ENCODE results near the gene HS3ST5. TPM values are rescaled to one million over a fixed set of nuclear protein-coding genes. Genes with fewer than 3 reads are reported as not detected.
"Not testable (repeated sequence)": the region's sequence is repeated elsewhere in the genome, so short reads cannot be mapped to it uniquely, and the experiment has no call there.

Gene HS3ST5
- total RNA-seq, 1 donor from 2014 or later, result 0.12 TPM

- Histone ChIP-seq H3K27me3 (ENCODE audit: low read depth) (no peaks in the 10 kb centered on the region), H3K4me3 (no peak overlapping the region), H3K36me3 (no peaks in the 10 kb centered on the region), H3K27ac (no peak overlapping the region), H3K9me3 (no peaks in the 10 kb centered on the region), H3K4me1 (no peaks in the 10 kb centered on the region)
- intact Hi-C loops (cut with DNase I), result no loop called here
- TF ChIP-seq CTCF (IDR thresholded peaks at IDR 0.05), result no peak
- DNase-seq (no peak), ATAC-seq (no peak)
Measured at GRCh38 chr6:114083251-114083650, 259.6 kb downstream of the HS3ST5 start.

GRCh38 chr6:114081730-114082129 lies 261.1 kb downstream of the HS3ST5 start:
- H3K36me3 ChIP-seq, result no peaks in the 10 kb centered on the region
- H3K27ac ChIP-seq, result no peak overlapping the region
- intact Hi-C loops (cut with DNase I), result no loop called here
- TF ChIP-seq CTCF (IDR thresholded peaks at IDR 0.05), result no peak
- no peaks in the 10 kb centered on the region for H3K9me3 ChIP-seq
- H3K27me3 ChIP-seq (ENCODE audit: low read depth), result no peaks in the 10 kb centered on the region
- no peak overlapping the region for H3K4me3 ChIP-seq
- H3K4me1 ChIP-seq, result no peaks in the 10 kb centered on the region
- no peak for ATAC-seq
- no peak for DNase-seq

- no peaks in the 10 kb centered on the region for H3K9me3 ChIP-seq
- intact Hi-C loops (cut with DNase I), result no loop called here
- no peaks in the 10 kb centered on the region for H3K36me3 ChIP-seq
- DNase-seq (no peak), ATAC-seq (no peak)
- H3K4me3 ChIP-seq, result no peak overlapping the region
- H3K27me3 ChIP-seq (ENCODE audit: low read depth), result no peaks in the 10 kb centered on the region
- no peak overlapping the region for H3K27ac ChIP-seq
- H3K4me1 ChIP-seq, result no peaks in the 10 kb centered on the region
- TF ChIP-seq CTCF (IDR thresholded peaks at IDR 0.05), result no peak
Measured at GRCh38 chr6:114080891-114081510, 261.8 kb downstream of the HS3ST5 start.

GRCh38 chr6:114080410-114080809 lies 262.4 kb downstream of the HS3ST5 start:
- H3K4me1 ChIP-seq; H3K9me3 ChIP-seq; H3K27ac ChIP-seq; H3K27me3 ChIP-seq (ENCODE audit: low read depth); intact Hi-C loops (cut with DNase I); DNase-seq; H3K36me3 ChIP-seq; H3K4me3 ChIP-seq; ATAC-seq: not testable (repeated sequence)

GRCh38 chr6:114075777-114076176 lies 267.0 kb downstream of the HS3ST5 start:
- H3K4me1 ChIP-seq, result no peaks in the 10 kb centered on the region
- ATAC-seq, result no peak
- no peak for TF ChIP-seq CTCF (IDR thresholded peaks at IDR 0.05)
- no peaks in the 10 kb centered on the region for H3K9me3 ChIP-seq
- DNase-seq, result no peak
- H3K27me3 ChIP-seq (ENCODE audit: low read depth), result no peaks in the 10 kb centered on the region
- no peak overlapping the region for H3K4me3 ChIP-seq
- intact Hi-C loops (cut with DNase I), result no loop called here
- H3K27ac ChIP-seq, result no peak overlapping the region
- H3K36me3 ChIP-seq, result no peaks in the 10 kb centered on the region

- no peak for ATAC-seq
- Histone ChIP-seq H3K27ac (no peak overlapping the region), H3K4me1 (no peaks in the 10 kb centered on the region), H3K27me3 (ENCODE audit: low read depth) (no peaks in the 10 kb centered on the region), H3K9me3 (no peaks in the 10 kb centered on the region), H3K4me3 (no peak overlapping the region), H3K36me3 (no peaks in the 10 kb centered on the region)
- TF ChIP-seq CTCF (IDR thresholded peaks at IDR 0.05), result no peak
- DNase-seq, result no peak
- intact Hi-C loops (cut with DNase I), result no loop called here
Measured at GRCh38 chr6:114075300-114075699, 267.5 kb downstream of the HS3ST5 start.
